Stimulated activated CD8-positive, alpha-beta memory T cell treated with anti-CD3 and anti-CD28 coated beads, Interleukin-2, amount 100 ng/mL, for 1 hour (primary cell): ENCODE data around the gene CCDC60.

Experiments
- DNase-seq, 2 donors: peaks; one replicate each; pipeline ENCODE4 v3.0.0-alpha.2; 2020; ENCODE audit warnings: low read depth in 2 of 2

CCDC60 gene

GRCh38 chr12:119334430-119335170, at the start of gene CCDC60:
TSS of gene CCDC60 (plus strand) at chr12:119334729. CDS start at chr12:119335177, 448 bp downstream.
- no peak for DNase-seq

- DNase-seq, result no peak
Observed at GRCh38 chr12:119288576-119288975, 46.0 kb upstream of the CCDC60 start.

GRCh38 chr12:119292893-119293630, 41.5 kb upstream of the CCDC60 start:
- DNase-seq, result no peak

- DNase-seq, result no peak
Observed at GRCh38 chr12:119294211-119294610, 40.3 kb upstream of the CCDC60 start.

- no peak for DNase-seq
Observed at GRCh38 chr12:119296535-119296934, 38.0 kb upstream of the CCDC60 start.

GRCh38 chr12:119299130-119299529, 35.4 kb upstream of the CCDC60 start:
- no peak for DNase-seq

GRCh38 chr12:119301379-119301778, 33.1 kb upstream of the CCDC60 start:
- no peak for DNase-seq

- DNase-seq, result no peak
Observed at GRCh38 chr12:119302451-119303080, 32.0 kb upstream of the CCDC60 start.

- no peak for DNase-seq
Observed at GRCh38 chr12:119306593-119306992, 27.9 kb upstream of the CCDC60 start.

GRCh38 chr12:119307747-119308146, 26.8 kb upstream of the CCDC60 start:
- DNase-seq, result no peak

GRCh38 chr12:119308708-119309456, 25.6 kb upstream of the CCDC60 start:
- DNase-seq, result no peak

GRCh38 chr12:119311878-119312277, 22.7 kb upstream of the CCDC60 start:
- no peak for DNase-seq

- no peak for DNase-seq
Observed at GRCh38 chr12:119312904-119313303, 21.6 kb upstream of the CCDC60 start.

- DNase-seq, result no peak
Observed at GRCh38 chr12:119314290-119314689, 20.2 kb upstream of the CCDC60 start.

- DNase-seq, result no peak
Observed at GRCh38 chr12:119319638-119320037, 14.9 kb upstream of the CCDC60 start.

GRCh38 chr12:119320678-119321077, 13.9 kb upstream of the CCDC60 start:
- DNase-seq, result no peak

GRCh38 chr12:119322301-119322723, 12.2 kb upstream of the CCDC60 start:
- no peak for DNase-seq

- DNase-seq, result no peak
Observed at GRCh38 chr12:119325813-119326212, 8.7 kb upstream of the CCDC60 start.

- DNase-seq, result no peak
Observed at GRCh38 chr12:119326341-119326740, 8.2 kb upstream of the CCDC60 start.

- DNase-seq, result no peak
Observed at GRCh38 chr12:119327471-119327870, 7.1 kb upstream of the CCDC60 start.

- no peak for DNase-seq
Observed at GRCh38 chr12:119328111-119328510, 6.4 kb upstream of the CCDC60 start.
